ENCODE data around the gene NFIC.

Gene NFIC

DNA sequence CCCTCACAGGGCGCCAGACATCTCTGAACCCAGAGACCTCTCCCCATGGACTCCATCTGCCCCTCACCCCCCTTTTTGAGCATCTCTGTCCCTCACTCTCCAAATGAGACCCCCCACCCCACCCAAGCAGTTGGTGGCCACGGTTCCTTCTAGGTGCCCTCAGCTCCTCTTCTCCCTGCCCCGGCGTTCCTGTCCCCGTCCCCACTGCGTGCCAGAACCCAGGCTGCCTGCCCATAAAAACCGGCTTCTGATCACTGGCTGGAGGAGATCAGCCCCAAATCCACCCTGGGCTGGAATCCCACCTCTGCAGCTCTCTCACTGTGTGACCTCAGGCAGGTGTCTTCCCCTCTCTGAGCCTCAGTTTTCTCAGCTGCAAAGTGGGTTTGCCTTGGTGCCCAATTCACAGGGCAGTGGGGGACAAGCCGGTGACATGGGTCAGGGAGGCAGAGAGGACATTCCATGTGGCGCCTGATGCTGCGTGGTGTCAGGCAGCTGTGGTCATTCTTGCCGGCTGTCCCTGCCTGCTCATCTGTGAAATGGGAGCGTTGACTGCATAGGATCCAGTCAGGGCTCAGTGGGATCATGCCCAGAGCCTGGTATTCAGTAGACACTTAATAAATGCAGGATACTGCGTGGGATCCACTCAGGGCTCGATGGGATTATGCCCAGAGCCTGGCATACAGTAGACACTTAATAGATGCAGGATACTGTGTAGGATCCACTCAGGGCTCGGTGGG, 88.4 kb downstream of the NFIC start:
- TF ChIP-seq, protein P1, sequence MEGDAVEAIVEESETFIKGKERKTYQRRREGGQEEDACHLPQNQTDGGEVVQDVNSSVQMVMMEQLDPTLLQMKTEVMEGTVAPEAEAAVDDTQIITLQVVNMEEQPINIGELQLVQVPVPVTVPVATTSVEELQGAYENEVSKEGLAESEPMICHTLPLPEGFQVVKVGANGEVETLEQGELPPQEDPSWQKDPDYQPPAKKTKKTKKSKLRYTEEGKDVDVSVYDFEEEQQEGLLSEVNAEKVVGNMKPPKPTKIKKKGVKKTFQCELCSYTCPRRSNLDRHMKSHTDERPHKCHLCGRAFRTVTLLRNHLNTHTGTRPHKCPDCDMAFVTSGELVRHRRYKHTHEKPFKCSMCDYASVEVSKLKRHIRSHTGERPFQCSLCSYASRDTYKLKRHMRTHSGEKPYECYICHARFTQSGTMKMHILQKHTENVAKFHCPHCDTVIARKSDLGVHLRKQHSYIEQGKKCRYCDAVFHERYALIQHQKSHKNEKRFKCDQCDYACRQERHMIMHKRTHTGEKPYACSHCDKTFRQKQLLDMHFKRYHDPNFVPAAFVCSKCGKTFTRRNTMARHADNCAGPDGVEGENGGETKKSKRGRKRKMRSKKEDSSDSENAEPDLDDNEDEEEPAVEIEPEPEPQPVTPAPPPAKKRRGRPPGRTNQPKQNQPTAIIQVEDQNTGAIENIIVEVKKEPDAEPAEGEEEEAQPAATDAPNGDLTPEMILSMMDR (IDR thresholded peaks at IDR 0.05; ENCODE audit: low read depth, low read length, missing control alignments) = no peak
- DNase-seq (ENCODE audit: low read depth) = no peak
- in situ Hi-C loops (cut with HindIII; ENCODE audit: low sequenced_read_pairs) = no loop called here
- no peak overlapping the region for H3K4me3 ChIP-seq (ENCODE audit: low read depth, low read length)

DNA sequence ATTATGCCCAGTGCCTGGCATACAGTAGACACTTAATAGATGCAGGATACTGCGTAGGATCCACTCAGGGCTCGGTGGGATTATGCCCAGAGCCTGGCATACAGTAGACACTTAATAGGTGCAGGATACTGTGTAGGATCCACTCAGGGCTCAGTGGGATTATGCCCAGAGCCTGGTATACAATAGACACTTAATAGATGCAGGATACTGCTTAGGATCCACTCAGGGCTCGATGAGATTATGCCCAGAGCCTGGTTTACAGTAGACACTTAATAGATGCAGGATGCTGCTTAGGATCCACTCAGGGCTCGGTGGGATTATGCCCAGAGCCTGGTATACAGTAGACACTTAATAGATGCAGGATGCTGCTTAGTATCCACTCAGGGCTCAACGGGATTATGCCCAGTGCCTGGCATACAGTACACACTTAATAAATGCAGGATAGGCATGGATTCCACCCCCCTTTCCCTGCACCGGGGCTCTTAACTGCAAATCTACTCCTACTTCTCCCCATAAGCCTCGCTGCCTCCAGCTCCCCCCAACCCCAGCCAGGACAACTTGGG, 89.1 kb downstream of the NFIC start:
- DNase-seq (ENCODE audit: low read depth) = no peak
- H3K4me3 ChIP-seq (ENCODE audit: low read depth, low read length) = no peak overlapping the region
- TF ChIP-seq, protein P1 (IDR thresholded peaks at IDR 0.05; ENCODE audit: low read depth, low read length, missing control alignments) = no peak
- in situ Hi-C loops (cut with HindIII; ENCODE audit: low sequenced_read_pairs) = no loop called here

DNA sequence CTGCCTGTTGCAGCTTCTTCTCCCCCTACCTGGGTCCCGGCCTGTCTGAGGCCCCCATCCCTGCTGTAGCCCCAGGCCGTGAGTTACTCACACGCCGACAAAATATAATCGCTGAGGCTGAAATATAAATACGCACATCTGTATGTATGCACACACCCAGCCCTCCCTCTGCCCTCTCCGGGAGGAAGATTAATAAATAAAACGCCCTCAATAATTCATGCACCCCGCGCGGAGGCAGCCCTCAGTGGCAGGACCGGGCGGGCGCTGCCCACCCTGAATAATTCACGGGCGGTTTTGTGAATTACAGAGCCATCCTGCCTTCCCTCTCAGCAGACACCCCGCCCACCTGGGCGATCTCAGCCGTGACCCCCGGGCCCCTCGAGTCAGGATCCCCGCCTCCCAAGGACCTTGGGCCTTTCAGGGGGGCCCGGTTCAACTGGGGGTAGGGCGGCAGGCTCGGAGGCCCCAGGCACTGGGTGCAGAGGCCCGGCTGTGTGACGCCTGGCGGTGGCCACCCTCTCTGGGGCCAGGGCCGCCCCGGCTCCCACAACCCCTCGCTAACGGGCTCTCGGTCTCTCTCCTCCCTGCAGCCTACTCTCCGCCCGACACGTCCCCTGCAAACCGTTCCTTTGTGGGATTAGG, 89.7 kb downstream of the NFIC start:
- in situ Hi-C loops (cut with HindIII; ENCODE audit: low sequenced_read_pairs) = no loop called here
- DNase-seq (ENCODE audit: low read depth) = no peak
- no peak overlapping the region for H3K4me3 ChIP-seq (ENCODE audit: low read depth, low read length)
- TF ChIP-seq, protein P1 (IDR thresholded peaks at IDR 0.05; ENCODE audit: low read depth, low read length, missing control alignments) = no peak

DNA sequence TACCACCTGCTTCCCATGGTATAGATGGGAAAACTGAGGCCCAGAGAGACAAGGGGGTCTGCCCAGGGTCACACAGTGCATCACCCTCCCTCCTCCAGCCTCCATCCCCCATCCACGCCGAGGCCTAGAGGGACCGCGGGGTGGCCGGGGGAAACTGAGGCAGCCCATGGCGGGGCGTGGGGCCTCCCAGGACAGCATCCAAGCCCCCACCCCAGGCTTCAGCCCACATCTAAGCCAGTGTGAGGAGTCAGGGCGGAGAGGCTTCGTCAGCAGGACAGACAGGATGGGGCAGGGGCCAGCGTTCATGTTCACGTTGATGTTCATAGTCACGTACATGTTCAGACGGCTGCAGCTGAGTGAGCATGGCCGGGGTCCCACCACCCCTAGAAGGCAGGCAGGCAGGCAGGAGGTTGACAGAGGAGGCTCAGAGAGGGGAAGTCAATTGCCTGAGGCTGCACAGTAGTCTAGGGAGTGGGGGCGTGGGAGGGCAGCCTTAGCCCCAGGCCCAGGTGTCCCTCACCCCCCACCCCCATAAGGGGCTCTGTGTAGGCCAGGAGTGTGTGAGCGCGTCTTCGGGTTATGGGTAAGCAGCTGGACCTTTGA, 90.6 kb downstream of the NFIC start:
- TF ChIP-seq, protein P1 (IDR thresholded peaks at IDR 0.05; ENCODE audit: low read depth, low read length, missing control alignments) = no peak
- DNase-seq (ENCODE audit: low read depth) = no peak
- in situ Hi-C loops (cut with HindIII; ENCODE audit: low sequenced_read_pairs) = no loop called here
- H3K4me3 ChIP-seq (ENCODE audit: low read depth, low read length) = no peak overlapping the region

DNA sequence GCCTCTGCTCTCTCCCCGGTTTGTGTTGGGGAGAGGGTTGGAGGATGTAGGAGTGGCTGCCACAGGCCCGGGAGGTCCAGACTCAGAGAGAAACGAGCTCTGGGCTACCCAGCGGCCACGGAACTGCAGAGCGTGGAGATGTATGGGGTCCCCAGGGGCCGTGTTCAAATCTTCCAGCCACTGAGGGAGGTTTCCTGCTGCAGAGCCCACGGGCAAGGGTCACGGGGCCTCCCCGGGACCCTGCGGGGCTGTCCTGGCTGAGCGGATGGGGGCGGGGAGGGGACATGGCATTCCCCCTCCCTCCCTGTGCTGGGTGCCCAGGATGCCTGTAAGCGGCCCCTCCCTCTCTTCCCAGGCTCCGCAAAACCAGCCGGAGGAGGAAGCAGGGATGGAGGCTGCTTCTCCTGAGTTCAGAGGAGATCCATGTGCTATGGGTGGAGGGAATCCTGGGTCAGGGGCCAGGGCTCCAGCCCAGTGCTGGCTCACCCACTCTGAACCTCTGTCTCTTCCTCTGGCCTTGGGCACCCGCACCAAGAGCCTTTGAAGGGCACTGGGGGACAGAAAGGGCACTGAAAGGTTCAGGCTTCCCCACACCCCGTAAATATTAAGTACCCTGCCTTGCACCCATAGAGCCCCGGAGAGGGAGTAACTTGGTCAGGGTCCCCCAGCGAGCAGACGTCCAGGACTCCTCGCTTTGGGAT, 91.3 kb downstream of the NFIC start:
- no peak overlapping the region for H3K4me3 ChIP-seq (ENCODE audit: low read depth, low read length)
- DNase-seq (ENCODE audit: low read depth) = no peak
- TF ChIP-seq, protein P1 (IDR thresholded peaks at IDR 0.05; ENCODE audit: low read depth, low read length, missing control alignments) = no peak
- in situ Hi-C loops (cut with HindIII; ENCODE audit: low sequenced_read_pairs) = no loop called here

Measured in astrocyte of the cerebellum (primary cell).